K562 (cell line): ENCODE results near the gene PTP4A1. TPM values are rescaled to one million over a fixed set of nuclear protein-coding genes. Genes with fewer than 3 reads are reported as not detected.

Experiments used
- ATAC-seq: fragments of 200-7000 bp; cut with Tn5 transposase; 3 replicates; pipeline ENCODE4 v1.9.1; 2020; ENCODE audit warnings: moderate library complexity
- BruUV-seq: library from RNA; stranded (reverse); fragments of 400-500 nt; replicated peaks from 2 replicates; lab custom pipeline; 2021; lab: Mats Ljungman, UMichigan
- CTCF ChIA-PET: fragments of 300-600 bp; formaldehyde crosslinking; extraction: SDS; loops from one replicate; lab custom pipeline; 2021; ENCODE audit warnings: low intra/inter-chr PET ratio; lab: Yijun Ruan, JAX
- POLR2A ChIA-PET: fragments of 300-600, 350-650 bp; sonication (Branson Sonifier 250); formaldehyde crosslinking; extraction: SDS; loops from one replicate; lab custom pipeline; 2021; ENCODE audit warnings: antibody characterized with exemption, inconsistent platforms; lab: Yijun Ruan, JAX
- DNase-seq, 4 experiments: peaks; one replicate each; pipeline versions ENCODE4 v3.0.0 to v3.0.0-alpha.2; 2011 to 2018; ENCODE audit warnings: low spot score in 3 of 4, mixed read lengths in 3 of 4; ENCODE audit errors: extremely low read depth in 1 of 4
- FAIRE-seq: peaks from 2 replicates; lab custom pipeline; 2011; peaks lifted over from hg19 to GRCh38; lab: Jason Lieb, UNC
- H2AFZ ChIP-seq: 2 replicates; pipeline ENCODE4 v1.6.0; 2011; ENCODE audit warnings: low read depth, low read length, control low read depth, inconsistent platforms
- H3K27ac ChIP-seq: fragments of 200-600 bp; 3 replicates; pipeline ENCODE4 v1.8.0; 2011; ENCODE audit warnings: low read depth, mild to moderate bottlenecking, control low read depth, inconsistent platforms, low read length, moderate library complexity, mixed read lengths; ENCODE audit errors: extremely low read depth
- H3K27me3 ChIP-seq, 2 experiments: fragments of 300-600 bp in 1 of 2; 2 replicates in 1 of 2; 3 replicates in 1 of 2; pipeline versions ENCODE4 v1.6.0 to v1.8.0; 2011; ENCODE audit warnings: inconsistent platforms in 2 of 2, low read length in 2 of 2, mild to moderate bottlenecking in 1 of 2, mixed read lengths in 1 of 2, moderate library complexity in 1 of 2; ENCODE audit not compliant: control insufficient read depth in 2 of 2, insufficient read depth in 2 of 2
- H3K36me3 ChIP-seq: fragments of 300-600 bp; 3 replicates; pipeline ENCODE4 v1.8.0; 2011; ENCODE audit warnings: mild to moderate bottlenecking, low read length, inconsistent platforms; ENCODE audit not compliant: control insufficient read depth, insufficient read depth
- H3K4me1 ChIP-seq, 2 experiments: fragments of 200-600 bp in 1 of 2; replicated peaks in 1 of 2; 2 replicates in 1 of 2; 3 replicates in 1 of 2; pipeline versions ENCODE4 v1.5.1 to v1.8.0; 2011; ENCODE audit warnings: inconsistent platforms in 2 of 2, low read length in 2 of 2, mild to moderate bottlenecking in 1 of 2, mixed read lengths in 1 of 2, moderate library complexity in 1 of 2; ENCODE audit not compliant: control insufficient read depth in 2 of 2, insufficient read depth in 2 of 2
- H3K4me2 ChIP-seq: 2 replicates; pipeline ENCODE4 v1.6.1; 2011; ENCODE audit warnings: low read length, control low read depth, inconsistent platforms, mixed read lengths; ENCODE audit not compliant: insufficient read depth
- H3K4me3 ChIP-seq: fragments of 200-600 bp; sonication (generic), shearing (Covaris generic); 2 replicates; pipeline ENCODE4 v1.5.1; 2016; ENCODE audit warnings: control low read depth, inconsistent platforms
- H3K79me2 ChIP-seq: fragments of 200-600 bp; 3 replicates; pipeline ENCODE4 v1.8.0; 2011; ENCODE audit warnings: low read length, inconsistent platforms; ENCODE audit not compliant: control insufficient read depth, insufficient read depth
- H3K9ac ChIP-seq, 2 experiments: 2 replicates each; pipeline versions ENCODE4 v1.6.0 to v1.6.1; 2011; ENCODE audit warnings: low read depth in 2 of 2, low read length in 2 of 2, control low read depth in 1 of 2, inconsistent platforms in 1 of 2, mild to moderate bottlenecking in 1 of 2, mixed read lengths in 1 of 2; ENCODE audit not compliant: insufficient read depth in 1 of 2
- H3K9me1 ChIP-seq: one replicate; pipeline ENCODE4 v1.6.0; 2011; ENCODE audit warnings: inconsistent platforms, mild to moderate bottlenecking, low read length, moderate library complexity; ENCODE audit not compliant: control insufficient read depth, insufficient read depth
- H3K9me3 ChIP-seq: replicated peaks from 2 replicates; pipeline ENCODE4 v1.5.1; 2011; ENCODE audit warnings: low read depth, low read length, inconsistent platforms; ENCODE audit not compliant: control insufficient read depth, insufficient read depth
- H4K20me1 ChIP-seq: replicated peaks from 2 replicates; pipeline ENCODE4 v1.6.1; 2011; ENCODE audit warnings: low read length, inconsistent platforms, mixed read lengths; ENCODE audit not compliant: control insufficient read depth, insufficient read depth
- CAMTA2 ChIP-seq: fragments of 250-450 bp; sonication (Bioruptor Pico); conservative IDR thresholded peaks from 2 replicates; pipeline ENCODE4 v1.5.1; 2022
- KLF10 ChIP-seq: fragments of 250-450 bp; sonication (Bioruptor Pico); IDR thresholded peaks from 2 replicates; pipeline ENCODE4 v1.6.1; 2021; ENCODE audit warnings: matching md5 sums
- MCM2 ChIP-seq: fragments of 450-650 bp; IDR thresholded peaks from 2 replicates; pipeline ENCODE4 v1.6.1; 2017; ENCODE audit warnings: low read depth, mild to moderate bottlenecking
- NEUROD1 ChIP-seq: fragments of 150-350 bp; IDR thresholded peaks from 2 replicates; pipeline ENCODE4 v1.6.1; 2014; ENCODE audit warnings: borderline replicate concordance, low read length, low read depth; ENCODE audit not compliant: partially characterized antibody
- TCF7 ChIP-seq: sonication (generic); IDR thresholded peaks from 2 replicates; pipeline ENCODE4 v1.6.1; 2016; ENCODE audit warnings: antibody characterized with exemption, borderline replicate concordance
- ZBTB9 ChIP-seq: fragments of 450-650 bp; formaldehyde crosslinking; IDR thresholded peaks from 2 replicates; pipeline ENCODE4 v1.4.0; 2020; ENCODE audit warnings: mild to moderate bottlenecking, moderate library complexity
- ZNF584 ChIP-seq: fragments of 200-800 bp; sonication (Bioruptor generic); IDR thresholded peaks from 2 replicates; pipeline ENCODE4 v1.6.1; 2016; ENCODE audit warnings: low read depth, mild to moderate bottlenecking, missing genetic modification characterization, missing compliant biosample characterization
- ZNF644 ChIP-seq: fragments of 200-800 bp; sonication (Bioruptor generic); IDR thresholded peaks from 2 replicates; pipeline ENCODE4 v1.6.1; 2016; ENCODE audit warnings: low read depth, missing genetic modification characterization, missing compliant biosample characterization
- ZNF830 ChIP-seq: fragments of 250-450 bp; sonication (Bioruptor Pico); IDR thresholded peaks from 2 replicates; pipeline ENCODE4 v1.5.0; 2021; ENCODE audit warnings: mild to moderate bottlenecking
- WGBS: fragments of 100-300 bp; shearing (Covaris generic); methylation state at CpG from one replicate; pipeline ENCODE4 v1.1.6; 2016; ENCODE audit warnings: low coverage, mixed read lengths; ENCODE audit not compliant: insufficient coverage; ENCODE audit errors: missing lambda C conversion rate; 5-methylcytosine and 5-hydroxymethylcytosine counted together
- in situ Hi-C: fragments of 300-500 bp; cut with MboI; formaldehyde crosslinking; loops from 4 replicates; pipeline ENCODE4 v1.15.0; 2018; ENCODE audit warnings: inconsistent platforms, mixed read lengths
- intact Hi-C: fragments of 100-400 bp; cut with micrococcal nuclease; formaldehyde crosslinking; loops from 2 replicates; pipeline ENCODE4 v1.14.2; 2022
- polyA plus RNA-seq, 8 experiments: library from polyadenylated mRNA; depleted of rRNA in 4 of 8; stranded (reverse) in 5 of 8; unstranded in 3 of 8; fragments of >200 nt; fragmentation: Nextera tagmentation in 2 of 8; fragmentation: Illumina TruSeq in 1 of 8; extraction: Ambion mirVana in 2 of 8; extraction: Trizol in 1 of 8; gene quantifications; 2 replicates each; pipeline versions ENCODE4 v1.2.1 to v1.2.3, GENCODE V29; 2011 to 2014; ENCODE audit warnings: inconsistent platforms in 1 of 8, missing spikeins in 1 of 8
- total RNA-seq, 7 experiments: library from RNA; depleted of rRNA in 6 of 7; stranded (reverse); fragments of >200 nt in 6 of 7; fragmentation: Illumina TruSeq in 2 of 7; extraction: Trizol in 2 of 7; gene quantifications; 2 replicates each; pipeline versions ENCODE4 v1.2.1 to v1.2.3, GENCODE V29; 2011 to 2021; ENCODE audit warnings: low replicate concordance in 1 of 7
- TF ChIP-seq, protein P1 (sequence below): sonication (generic); formaldehyde crosslinking; IDR thresholded peaks from 2 replicates; pipeline ENCODE4 v1.8.1; 2023; ENCODE audit warnings: mild to moderate bottlenecking, missing genetic modification reagents

Gene PTP4A1
- total and polyA plus RNA-seq, 9 of the 15 experiments (the other 6 are each of a cell fraction or from before 2014, with no cell fraction given) = 3.7 to 67.5 (median 13.1) TPM

GRCh38 chr6:63529498-63529897 is 42.8 kb upstream of the PTP4A1 start (continued):
- TF ChIP-seq ZBTB9 (CRISPR knock-in tag) (no peak), ZNF584 (CRISPR knock-in tag) (no peak), CAMTA2 (CRISPR knock-in tag) (no peak), ZNF644 (no peak), KLF10 (CRISPR knock-in tag) (no peak)
- TF ChIP-seq, protein P1, sequence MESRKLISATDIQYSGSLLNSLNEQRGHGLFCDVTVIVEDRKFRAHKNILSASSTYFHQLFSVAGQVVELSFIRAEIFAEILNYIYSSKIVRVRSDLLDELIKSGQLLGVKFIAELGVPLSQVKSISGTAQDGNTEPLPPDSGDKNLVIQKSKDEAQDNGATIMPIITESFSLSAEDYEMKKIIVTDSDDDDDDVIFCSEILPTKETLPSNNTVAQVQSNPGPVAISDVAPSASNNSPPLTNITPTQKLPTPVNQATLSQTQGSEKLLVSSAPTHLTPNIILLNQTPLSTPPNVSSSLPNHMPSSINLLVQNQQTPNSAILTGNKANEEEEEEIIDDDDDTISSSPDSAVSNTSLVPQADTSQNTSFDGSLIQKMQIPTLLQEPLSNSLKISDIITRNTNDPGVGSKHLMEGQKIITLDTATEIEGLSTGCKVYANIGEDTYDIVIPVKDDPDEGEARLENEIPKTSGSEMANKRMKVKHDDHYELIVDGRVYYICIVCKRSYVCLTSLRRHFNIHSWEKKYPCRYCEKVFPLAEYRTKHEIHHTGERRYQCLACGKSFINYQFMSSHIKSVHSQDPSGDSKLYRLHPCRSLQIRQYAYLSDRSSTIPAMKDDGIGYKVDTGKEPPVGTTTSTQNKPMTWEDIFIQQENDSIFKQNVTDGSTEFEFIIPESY (CRISPR knock-in tag) = no peak

GRCh38 chr6:63530182-63530581 is 42.1 kb upstream of the PTP4A1 start:
- no peak overlapping the region for H3K4me3 ChIP-seq
- H3K4me2 ChIP-seq = no peak overlapping the region
- FAIRE-seq (no peak), ATAC-seq (no peak)
- no peaks in the 10 kb centered on the region for H3K79me2 ChIP-seq
- no peaks in the 10 kb centered on the region; the same call in 1 of the 2 replicates for H3K9me3 ChIP-seq
- no peaks in the 10 kb centered on the region for H3K9me1 ChIP-seq
- H3K9ac ChIP-seq = no peak overlapping the region
- intact Hi-C loops = no loop called here
- H3K4me1 ChIP-seq = no peaks in the 10 kb centered on the region
- H2AFZ ChIP-seq = no peak overlapping the region
- no peaks in the 10 kb centered on the region for H4K20me1 ChIP-seq
- POLR2A ChIA-PET = no interaction called here
- BruUV-seq = no TSS peak
- H3K27ac ChIP-seq = no peak overlapping the region
- TF ChIP-seq NEUROD1 (no peak), TCF7 (no peak), MCM2 (no peak), ZNF830 (no peak)
- TF ChIP-seq, all 486 proteins: peak for 0
- CTCF ChIA-PET = no interaction called here
- in situ Hi-C loops = no loop called here
- WGBS = 0% methylated on average over 3 of the region's 3 CpGs
- no peak for DNase-seq
- Histone ChIP-seq H3K27me3 (no peaks in the 10 kb centered on the region), H3K36me3 (no peaks in the 10 kb centered on the region)
